Epithelial cell of prostate (primary cell): ENCODE data around the gene OR2H1.
A peak's percentile ranks its signal among the peaks of the same experiment; 100 is the strongest.
"Not testable (repeated sequence)": the region's sequence is repeated elsewhere in the genome, so short reads cannot be mapped to it uniquely, and the experiment has no call there.

Source experiments
- DNase-seq: peaks from one replicate; pipeline ENCODE4 v3.0.0-alpha.2; 2011; ENCODE audit warnings: low read depth, low spot score
- H3K27ac ChIP-seq: fragments of 450-650 bp; 2 replicates; pipeline ENCODE4 v1.5.1; 2017; ENCODE audit warnings: mild to moderate bottlenecking

OR2H1 gene

GRCh38 chr6:29456971-29457370 is at the start of gene OR2H1, which contains the start of gene OR11A1:
Gene OR2H1 (plus strand): TSS chr6:29457155. CDS start chr6:29461770, 4,615 bp downstream.
Gene OR11A1 (minus strand): TSS chr6:29457071. CDS start chr6:29427641, 29,430 bp downstream.
- H3K27ac ChIP-seq, result no peak within 1 kb of the TSS
- no peak for DNase-seq

- DNase-seq, result no peak
- H3K27ac ChIP-seq, result no peak within 1 kb of the TSS
Measured at GRCh38 chr6:29414588-29414987, 42.4 kb upstream of the OR2H1 start, which contains the start of gene OR12D1. Gene OR12D1 (plus strand): TSS chr6:29414928.

- DNase-seq, result no peak
- H3K27ac ChIP-seq, result no peak overlapping the region
Measured at GRCh38 chr6:29419516-29419915, 37.4 kb upstream of the OR2H1 start.

GRCh38 chr6:29424168-29424567 is 32.8 kb upstream of the OR2H1 start:
- no peak for DNase-seq
- no peak overlapping the region for H3K27ac ChIP-seq

- DNase-seq, result no peak
- no peak overlapping the region for H3K27ac ChIP-seq
Measured at GRCh38 chr6:29424575-29424974, 32.4 kb upstream of the OR2H1 start.

- no peak overlapping the region for H3K27ac ChIP-seq
- no peak for DNase-seq
Measured at GRCh38 chr6:29425075-29425474, 31.9 kb upstream of the OR2H1 start.

GRCh38 chr6:29426654-29427053 is 30.3 kb upstream of the OR2H1 start:
- no peak overlapping the region for H3K27ac ChIP-seq
- no peak for DNase-seq

GRCh38 chr6:29436730-29437129 is 20.2 kb upstream of the OR2H1 start:
- not testable (repeated sequence) for DNase-seq, H3K27ac ChIP-seq

- no peak for DNase-seq
- no peak within 1 kb of the TSS for H3K27ac ChIP-seq
Measured at GRCh38 chr6:29439006-29439405, 17.9 kb upstream of the OR2H1 start, which contains the start of gene OR10C1. Gene OR10C1 (plus strand): TSS chr6:29439306. CDS start chr6:29440016, 710 bp downstream.

GRCh38 chr6:29442719-29443118 is 14.2 kb upstream of the OR2H1 start:
- no peak for DNase-seq

GRCh38 chr6:29444031-29444430 is 12.9 kb upstream of the OR2H1 start:
- not testable (repeated sequence) for DNase-seq, H3K27ac ChIP-seq

More at GRCh38 chr6:29442719-29443118, 14.2 kb upstream of the OR2H1 start:
- no peak overlapping the region for H3K27ac ChIP-seq

GRCh38 chr6:29447670-29448069 is 9.3 kb upstream of the OR2H1 start:
- no peak for DNase-seq
- H3K27ac ChIP-seq, result no peak overlapping the region

GRCh38 chr6:29451471-29452193 is 5.3 kb upstream of the OR2H1 start:
- H3K27ac ChIP-seq, result peak overlapping the region; percentile 7
- peak; percentile 74 for DNase-seq

- no peak overlapping the region for H3K27ac ChIP-seq
- no peak for DNase-seq
Measured at GRCh38 chr6:29461021-29461814, 4.3 kb downstream of the OR2H1 start.

GRCh38 chr6:29462022-29462421 is 5.1 kb downstream of the OR2H1 start:
- no peak for DNase-seq
- no peak overlapping the region for H3K27ac ChIP-seq

GRCh38 chr6:29465279-29465678 is 8.3 kb downstream of the OR2H1 start:
- H3K27ac ChIP-seq, result no peak overlapping the region
- peak; percentile 39 for DNase-seq

GRCh38 chr6:29465801-29466200 is 8.8 kb downstream of the OR2H1 start:
- no peak for DNase-seq
- H3K27ac ChIP-seq, result no peak overlapping the region

GRCh38 chr6:29466241-29466640 is 9.3 kb downstream of the OR2H1 start:
- H3K27ac ChIP-seq, result no peak overlapping the region
- DNase-seq, result no peak

GRCh38 chr6:29474996-29475395 is 18.0 kb downstream of the OR2H1 start:
- no peak for DNase-seq
- no peak overlapping the region for H3K27ac ChIP-seq

GRCh38 chr6:29477923-29478450 is 21.0 kb downstream of the OR2H1 start:
- no peak for DNase-seq
- H3K27ac ChIP-seq, result no peak overlapping the region

- DNase-seq, result no peak
- no peak overlapping the region for H3K27ac ChIP-seq
Measured at GRCh38 chr6:29478740-29479139, 21.8 kb downstream of the OR2H1 start.
